GM12891 (cell line): ENCODE measurements around the gene ART4.

Source experiments
- PAX5 ChIP-seq: IDR thresholded peaks from 2 replicates; pipeline ENCODE4 v1.6.1; 2011; ENCODE audit warnings: low read length, moderate library complexity, mild to moderate bottlenecking; ENCODE audit not compliant: insufficient read depth, severe bottlenecking
- POLR2A ChIP-seq: IDR thresholded peaks from 2 replicates; pipeline ENCODE4 v1.6.1; 2011; ENCODE audit warnings: low read depth, low read length, control low read depth
- POLR2AphosphoS5 ChIP-seq: IDR thresholded peaks from 2 replicates; pipeline ENCODE4 v1.6.1; 2011; ENCODE audit warnings: low read depth, low read length, control low read depth
- POU2F2 ChIP-seq: IDR thresholded peaks from 2 replicates; pipeline ENCODE4 v1.6.1; 2011; ENCODE audit warnings: low read depth, mild to moderate bottlenecking, control low read depth, low read length, moderate library complexity
- SPI1 ChIP-seq: IDR thresholded peaks from 2 replicates; pipeline ENCODE4 v1.6.1; 2011; ENCODE audit warnings: low read depth, low read length, control low read depth
- TAF1 ChIP-seq: IDR thresholded peaks from 2 replicates; pipeline ENCODE4 v1.6.1; 2011; ENCODE audit warnings: low read depth, low read length, control low read depth

GRCh38 chr12:14883686-14884085 lies 40.4 kb upstream of the ART4 start:
- TF ChIP-seq POLR2AphosphoS5 (no peak), POLR2A (no peak), POU2F2 (no peak), TAF1 (no peak), SPI1 (no peak), PAX5 (no peak)
